Gastroesophageal sphincter (tissue), 4 donors: Measurements from ENCODE around the gene CSTF1. TPM values are rescaled to one million over a fixed set of nuclear protein-coding genes. Genes with fewer than 3 reads are reported as not detected.

Experiments used
- ATAC-seq: fragments of 150-250 bp; one replicate; pipeline ENCODE4 v1.9.1; 2016; ENCODE audit warnings: mild to moderate bottlenecking, moderate library complexity
- H3K27ac ChIP-seq, 4 donors: fragments of 200-600 bp; sonication (generic) in 3 of 4; 1 replicate in 3 of 4; 2 replicates in 1 of 4; pipeline ENCODE4 v1.5.1; 2016 to 2019
- H3K27me3 ChIP-seq: fragments of 200-600 bp; sonication (generic); one replicate; pipeline ENCODE4 v1.5.1; 2019
- H3K36me3 ChIP-seq, 2 donors: fragments of 200-600 bp; sonication (generic); one replicate each; pipeline ENCODE4 v1.5.1; 2019; ENCODE audit warnings: control low read depth in 1 of 2
- H3K4me1 ChIP-seq, 3 donors: fragments of 200-600 bp; sonication (generic); 1 replicate in 2 of 3; 2 replicates in 1 of 3; pipeline ENCODE4 v1.5.1; 2016 to 2019; ENCODE audit warnings: control low read depth in 2 of 3
- H3K4me3 ChIP-seq, 2 donors: fragments of 200-600 bp; sonication (generic); one replicate each; pipeline ENCODE4 v1.5.1; 2019; ENCODE audit warnings: mild to moderate bottlenecking in 1 of 2, moderate library complexity in 1 of 2
- H3K9me3 ChIP-seq, 3 donors: fragments of 200-600 bp; sonication (generic); one replicate each; pipeline ENCODE4 v1.5.1; 2017 to 2019; ENCODE audit warnings: control low read depth in 2 of 3
- CTCF ChIP-seq, 4 experiments: fragments of 200-600 bp in 2 of 4; fragments of 450-650 bp in 2 of 4; sonication (generic) in 1 of 4; IDR thresholded peaks; one replicate each; pipeline ENCODE4 v1.5.1; 2017 to 2019; ENCODE audit warnings: antibody characterized with exemption in 4 of 4, mild to moderate bottlenecking in 2 of 4, moderate library complexity in 2 of 4
- EP300 ChIP-seq: sonication (generic); formaldehyde crosslinking; IDR thresholded peaks from one replicate; pipeline ENCODE4 v1.6.1; 2017; ENCODE audit warnings: antibody characterized with exemption, mild to moderate bottlenecking
- POLR2A ChIP-seq, 2 donors: fragments of 450-650 bp; IDR thresholded peaks; one replicate each; pipeline ENCODE4 v1.6.1; 2017; ENCODE audit warnings: antibody characterized with exemption in 2 of 2, mild to moderate bottlenecking in 2 of 2, moderate library complexity in 1 of 2
- POLR2AphosphoS5 ChIP-seq: sonication (generic); formaldehyde crosslinking; IDR thresholded peaks from one replicate; pipeline ENCODE4 v1.6.1; 2017; ENCODE audit warnings: antibody characterized with exemption
- WGBS, 2 donors: methylation state at CpG; one replicate each; pipeline ENCODE4 v1.1.5; 2018; ENCODE audit warnings: low coverage in 1 of 2; 5-methylcytosine and 5-hydroxymethylcytosine counted together
- total RNA-seq, 4 donors: library from RNA; depleted of rRNA; stranded (reverse); fragments of >200 nt; gene quantifications; one replicate each; pipeline ENCODE4 v1.1.0, GENCODE V29; 2016

The CSTF1 gene
- total RNA-seq, 4 donors from 2014 or later = 15.3 to 33.1 (median 22.4) TPM

- 59 to 79% methylated on average over 4 to 8 of the region's 17 CpGs for WGBS, 2 donors
- peak overlapping the region in 2 of 4 donors; percentile 40 to 65 for H3K27ac ChIP-seq
Measured at GRCh38 chr20:56442389-56443365, 50.2 kb downstream of the CSTF1 start.

GRCh38 chr20:56443654-56444540 is 51.5 kb downstream of the CSTF1 start:
- TF ChIP-seq POLR2A (IDR thresholded peaks at IDR 0.05) (no peak), CTCF (IDR thresholded peaks at IDR 0.05) (no peak), POLR2AphosphoS5 (no peak), EP300 (no peak)
- H3K27me3 ChIP-seq = peaks cover 8% of the 10 kb centered on the region
- no peak overlapping the region for H3K4me3 ChIP-seq
- no peaks in the 10 kb centered on the region for H3K36me3 ChIP-seq
- no peaks in the 10 kb centered on the region for H3K9me3 ChIP-seq
- peak; percentile 27 for ATAC-seq
- peak overlapping the region in 3 of 4 donors; percentile 60 to 65 (median 60) for H3K27ac ChIP-seq
- H3K4me1 ChIP-seq = peaks cover 0 to 18% (median 7%) of the 10 kb centered on the region in 3 donors
- WGBS, 2 donors = 58 to 74% methylated on average over 7 to 15 of the region's 27 CpGs

More at GRCh38 chr20:56442389-56443365, 50.2 kb downstream of the CSTF1 start:
- peaks cover 0 to 25% (median 7%) of the 10 kb centered on the region in 3 donors for H3K4me1 ChIP-seq
- no peaks in the 10 kb centered on the region for H3K36me3 ChIP-seq
- H3K27me3 ChIP-seq = peaks cover 8% of the 10 kb centered on the region
- no peak overlapping the region for H3K4me3 ChIP-seq
- no peak for TF ChIP-seq CTCF (IDR thresholded peaks at IDR 0.05)
- no peak for TF ChIP-seq EP300
- TF ChIP-seq POLR2A (IDR thresholded peaks at IDR 0.05) = no peak
- no peak for TF ChIP-seq POLR2AphosphoS5
- no peak for ATAC-seq
- no peaks in the 10 kb centered on the region for H3K9me3 ChIP-seq

- Histone ChIP-seq H3K27me3 (peaks cover 8% of the 10 kb centered on the region), H3K9me3 (no peaks in the 10 kb centered on the region), H3K36me3 (no peaks in the 10 kb centered on the region), H3K27ac (no peak overlapping the region), H3K4me1 (peaks cover 0 to 6% (median 2%) of the 10 kb centered on the region in 3 donors), H3K4me3 (no peak overlapping the region)
- ATAC-seq = no peak
- TF ChIP-seq POLR2AphosphoS5 = no peak
- TF ChIP-seq CTCF (IDR thresholded peaks at IDR 0.05) = no peak
- no peak for TF ChIP-seq EP300
- 88 to 100% methylated on average over 1 of the region's 3 CpGs for WGBS, 2 donors
Measured at GRCh38 chr20:56445130-56445529, 52.7 kb downstream of the CSTF1 start.

- H3K27ac ChIP-seq = no peak overlapping the region
- peaks cover 0 to 2% (median 0%) of the 10 kb centered on the region in 3 donors for H3K4me1 ChIP-seq
- no peak for ATAC-seq
- no peak for TF ChIP-seq POLR2A (IDR thresholded peaks at IDR 0.05)
- no peak for TF ChIP-seq CTCF (IDR thresholded peaks at IDR 0.05)
- TF ChIP-seq POLR2AphosphoS5 = no peak
- no peak for TF ChIP-seq EP300
- H3K36me3 ChIP-seq = no peaks in the 10 kb centered on the region
- H3K27me3 ChIP-seq = peaks cover 8% of the 10 kb centered on the region
- 100% methylated on average over 1 to 5 of the region's 16 CpGs for WGBS, 2 donors
- no peak overlapping the region for H3K4me3 ChIP-seq
- H3K9me3 ChIP-seq = no peaks in the 10 kb centered on the region
Measured at GRCh38 chr20:56445540-56445939, 53.1 kb downstream of the CSTF1 start.
